Posterior vena cava (tissue), 2 donors: ENCODE data around the gene CACNA2D1. TPM values are rescaled to one million over a fixed set of nuclear protein-coding genes. Genes with fewer than 3 reads are reported as not detected.

Source experiments
- DNase-seq: peaks from one replicate; pipeline ENCODE4 v3.0.0-alpha.2; 2020; ENCODE audit warnings: low spot score
- intact Hi-C, 2 donors: fragments of 100-400 bp; cut with DNase I; formaldehyde crosslinking; loops; one replicate each; pipeline versions ENCODE4 v1.14.1 to v1.14.2; 2022 to 2023
- total RNA-seq, 2 donors: library from RNA; stranded (reverse); fragmentation: NEBNext Ultra II Directional; extraction: Animal tissue kit (Norgen Biotek cat#: 25700); gene quantifications; one replicate each; pipeline ENCODE4 v1.2.1, GENCODE V29; 2021
- donor health status: DM: yes; HTN: yes; CAD: no.
- donor health status: DM: yes; HTN: yes; CAD: no.

CACNA2D1 gene
- total RNA-seq, 2 donors from 2014 or later: 34.3 to 39.1 TPM

DNA sequence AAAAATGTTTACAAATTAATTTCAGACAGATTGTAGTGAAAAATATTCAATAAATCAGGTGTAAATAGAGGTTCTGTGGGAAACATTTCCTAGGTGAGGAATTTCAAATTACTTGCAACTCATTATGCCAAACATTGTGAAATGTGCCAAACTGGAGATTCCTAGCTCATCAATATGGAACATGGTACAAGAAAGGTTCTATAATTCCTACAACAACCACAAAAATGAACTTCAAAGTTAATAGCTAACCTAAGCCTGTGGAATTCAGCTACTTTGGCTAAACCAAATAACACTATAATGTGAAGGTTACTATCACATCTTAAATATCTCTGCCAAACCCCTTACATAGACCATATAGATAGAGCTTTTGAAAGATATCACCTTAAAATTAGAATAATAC is 450.4 kb downstream of the CACNA2D1 start:
- intact Hi-C loops: no loop called here
- no peak for DNase-seq

DNA sequence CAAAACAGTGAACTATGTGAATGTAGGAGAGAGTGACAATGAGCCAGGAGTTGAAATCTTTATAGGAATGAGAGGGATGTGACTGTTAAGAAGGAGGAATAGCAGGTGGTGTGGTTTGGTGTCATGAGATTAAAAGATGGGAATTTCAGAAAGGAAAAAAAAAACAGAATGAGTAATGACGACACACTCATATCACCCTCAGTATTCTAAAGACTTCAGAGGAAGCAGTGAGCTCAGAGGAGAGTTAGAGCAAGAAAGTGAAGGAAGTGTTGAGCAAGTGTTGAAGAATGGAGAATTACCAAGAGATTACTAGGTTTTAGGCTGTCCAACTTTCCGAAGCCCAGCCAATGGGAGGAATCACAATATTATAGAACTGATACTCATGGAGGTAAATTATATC is 453.2 kb downstream of the CACNA2D1 start:
- no peak for DNase-seq
- intact Hi-C loops: no loop called here

DNA sequence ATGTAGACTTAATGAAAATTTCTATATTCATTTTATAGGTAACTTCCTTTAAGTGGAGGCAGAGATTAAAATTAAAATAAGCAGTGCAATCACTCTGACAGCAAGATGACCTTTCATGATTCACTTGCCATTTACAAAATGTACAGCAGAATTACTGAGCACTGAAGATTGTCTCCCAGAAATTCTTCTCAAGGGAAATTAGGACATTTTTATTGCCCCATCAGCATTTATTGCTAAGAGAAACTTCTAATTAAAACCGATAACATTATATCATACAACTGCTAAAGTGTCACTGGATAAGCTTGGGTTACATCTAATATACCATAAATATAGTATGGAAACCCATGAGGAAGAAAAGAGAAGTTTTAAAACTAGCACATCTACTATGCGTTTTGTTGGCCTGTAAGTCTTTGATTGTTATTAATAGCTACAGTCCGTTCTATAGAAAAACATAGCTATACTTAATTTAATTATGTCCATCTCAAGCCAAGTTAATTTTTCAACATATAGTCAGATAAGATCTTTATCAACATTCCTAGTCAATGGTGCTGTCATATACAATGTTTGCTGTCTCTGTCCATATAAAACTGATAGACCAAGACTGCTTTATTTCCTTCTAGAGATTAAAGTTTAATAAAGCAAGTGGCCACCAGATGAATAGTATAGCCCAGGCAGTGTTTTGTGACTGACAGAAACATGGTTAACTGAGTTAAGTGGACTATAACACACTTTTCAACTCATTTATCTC is 456.7 kb downstream of the CACNA2D1 start:
- no peak for DNase-seq
- intact Hi-C loops: no loop called here

DNA sequence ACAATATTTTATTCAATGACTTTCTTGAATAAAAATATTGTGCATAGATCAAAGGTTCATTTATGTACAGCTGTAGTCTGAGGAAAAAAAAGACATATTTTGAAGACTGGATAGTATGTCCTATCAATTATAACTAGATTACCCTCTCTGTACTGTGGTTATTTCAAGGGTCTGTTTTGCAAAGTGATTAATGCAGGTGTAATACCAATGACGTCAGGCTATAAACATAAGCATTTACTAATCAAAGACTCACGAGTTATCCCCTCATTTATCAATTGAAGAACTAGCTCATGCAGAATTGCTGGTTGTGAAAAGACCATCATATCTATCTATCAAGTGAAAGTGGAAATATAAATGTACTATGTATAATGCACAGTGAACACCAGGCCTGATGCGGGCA is 460.2 kb downstream of the CACNA2D1 start:
- intact Hi-C loops: no loop called here
- DNase-seq: no peak

DNA sequence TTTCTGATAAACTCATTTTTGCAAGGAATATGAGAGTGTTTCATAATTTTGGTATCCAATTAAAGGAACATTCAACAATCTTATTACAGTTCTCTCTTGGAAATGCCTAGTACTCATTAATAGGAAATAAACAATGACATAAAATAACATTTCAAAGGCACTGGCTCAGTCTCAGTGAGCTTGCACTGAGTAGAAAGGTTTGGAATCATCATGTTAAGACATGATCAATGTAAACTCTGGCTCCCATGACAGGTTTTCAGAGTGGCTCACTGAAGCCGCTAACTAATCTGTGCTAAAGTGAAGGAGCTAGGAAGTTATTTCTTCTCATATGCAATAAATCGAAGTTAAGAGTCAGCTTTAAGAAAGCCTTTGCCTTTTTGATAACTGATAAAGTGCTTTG is 470.5 kb downstream of the CACNA2D1 start:
- DNase-seq: no peak
- intact Hi-C loops: no loop called here

DNA sequence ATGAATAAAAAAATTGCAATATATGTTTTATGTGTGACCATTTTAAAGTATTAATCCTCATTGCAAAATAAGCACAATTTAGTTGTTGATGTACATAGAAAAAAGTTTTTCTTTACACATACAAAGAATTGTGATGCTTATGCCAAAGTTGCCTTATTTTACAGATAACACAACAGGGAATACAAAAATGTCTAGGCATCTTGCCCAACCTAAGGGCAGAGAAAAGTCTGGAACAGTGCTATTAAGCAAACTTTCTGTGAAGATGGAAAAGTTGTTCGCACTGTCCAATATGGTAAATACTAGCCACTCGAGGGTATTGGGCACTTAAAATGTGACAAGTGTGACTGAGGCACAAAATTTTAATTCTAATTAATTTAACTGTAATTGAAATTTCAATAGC is 483.6 kb downstream of the CACNA2D1 start:
- intact Hi-C loops: no loop called here
- DNase-seq: no peak

GRCh38 chr7:81957517-81957916 is 486.1 kb downstream of the CACNA2D1 start:
- no peak for DNase-seq
- intact Hi-C loops: loop anchor here in 1 of 2 donors (1.0 kb wide), 1 partner anchor 14 kb away; no protein-coding TSS in a partner anchor

- intact Hi-C loops: no loop called here
- no peak for DNase-seq
Measured at GRCh38 chr7:81956520-81956919, 487.1 kb downstream of the CACNA2D1 start.

GRCh38 chr7:81949306-81949705 is 494.3 kb downstream of the CACNA2D1 start:
- intact Hi-C loops: no loop called here
- DNase-seq: no peak

DNA sequence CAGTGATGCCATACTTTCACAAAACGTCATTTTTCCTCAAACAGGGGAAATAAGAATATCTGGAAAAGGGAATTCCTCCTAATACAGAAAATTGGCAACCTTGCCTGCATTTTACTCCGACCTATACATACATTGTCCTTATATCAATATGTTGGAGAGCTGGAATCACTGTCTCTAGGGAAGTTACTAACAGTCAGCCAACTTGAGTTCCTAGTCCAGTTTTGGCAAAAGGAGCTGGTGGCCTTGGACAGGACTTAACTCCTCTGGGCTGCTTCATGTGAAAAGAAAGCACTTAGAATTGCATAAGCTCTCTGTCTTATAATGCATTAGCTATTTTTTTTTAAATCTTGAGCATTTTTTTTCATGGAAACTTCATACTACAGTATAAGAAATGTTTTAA is 499.5 kb downstream of the CACNA2D1 start:
- intact Hi-C loops: no loop called here
- DNase-seq: no peak

DNA sequence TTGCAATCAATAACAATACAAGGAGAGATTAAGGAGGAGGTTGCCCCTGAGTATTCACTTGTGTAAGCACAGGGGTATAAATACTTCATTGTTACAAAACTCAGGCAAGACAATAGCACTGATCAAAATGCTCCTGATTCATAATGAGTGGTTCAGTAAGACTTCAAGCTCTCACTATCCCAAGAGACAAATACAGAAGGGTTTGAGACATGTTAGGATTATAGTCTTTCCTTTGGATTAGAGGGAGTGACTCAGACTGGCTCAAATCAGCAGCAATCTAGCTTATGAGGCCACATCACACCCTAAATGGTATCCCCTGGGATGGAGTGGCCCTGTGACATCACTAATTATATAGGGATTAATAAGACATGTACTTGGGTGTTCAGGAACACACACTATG is 506.5 kb downstream of the CACNA2D1 start:
- intact Hi-C loops: no loop called here
- no peak for DNase-seq

DNA sequence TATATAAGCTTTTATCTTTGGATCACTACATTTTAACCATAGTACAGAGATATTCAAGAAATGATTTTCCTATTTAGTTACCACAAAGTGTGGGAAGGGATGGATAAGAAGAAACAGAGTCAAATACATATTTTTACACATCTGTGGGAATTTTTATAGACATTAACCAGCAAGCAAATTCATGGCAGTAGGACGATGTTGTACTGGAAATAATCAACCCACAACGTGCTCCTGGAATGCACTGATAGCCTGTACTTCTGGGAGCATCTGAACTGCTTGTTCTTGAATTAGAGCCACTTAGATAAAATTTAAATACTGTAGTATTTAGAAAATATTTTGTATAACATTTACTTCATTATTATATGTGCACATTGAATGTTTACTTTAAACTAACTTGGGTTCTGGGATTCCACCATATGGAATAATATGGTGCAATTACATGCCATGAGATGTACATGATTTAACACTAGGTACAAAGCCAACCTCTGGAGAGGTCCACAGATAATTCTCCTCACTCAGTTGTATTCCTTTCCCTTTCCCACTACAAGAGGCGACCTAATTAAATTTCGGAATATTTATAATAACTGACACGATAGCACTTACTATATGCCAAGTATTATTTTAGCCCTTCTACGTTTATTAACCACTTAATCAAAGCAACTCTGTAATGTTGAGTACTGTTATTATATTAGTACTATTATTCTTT is 508.8 kb downstream of the CACNA2D1 start:
- intact Hi-C loops: no loop called here
- no peak for DNase-seq

DNA sequence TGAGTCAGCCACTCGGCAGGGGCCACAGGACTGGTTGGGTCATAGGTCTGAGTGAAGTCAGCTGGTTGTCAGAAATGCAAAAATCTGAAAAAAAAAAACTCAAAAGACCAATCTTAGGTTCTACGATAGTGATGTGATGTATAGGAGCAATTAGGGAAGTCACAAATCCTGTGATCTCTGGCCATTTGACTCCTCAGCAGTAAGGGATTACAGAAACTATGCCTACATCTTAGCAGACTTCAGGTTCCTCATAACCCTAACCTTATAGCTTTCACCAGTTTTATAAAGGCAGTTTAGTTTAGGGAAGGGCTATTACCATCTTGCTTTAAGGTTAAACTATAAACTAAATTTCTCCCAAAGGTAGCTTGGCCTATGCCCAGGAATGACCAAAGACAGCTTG is 510.6 kb downstream of the CACNA2D1 start:
- intact Hi-C loops: no loop called here
- DNase-seq: no peak

DNA sequence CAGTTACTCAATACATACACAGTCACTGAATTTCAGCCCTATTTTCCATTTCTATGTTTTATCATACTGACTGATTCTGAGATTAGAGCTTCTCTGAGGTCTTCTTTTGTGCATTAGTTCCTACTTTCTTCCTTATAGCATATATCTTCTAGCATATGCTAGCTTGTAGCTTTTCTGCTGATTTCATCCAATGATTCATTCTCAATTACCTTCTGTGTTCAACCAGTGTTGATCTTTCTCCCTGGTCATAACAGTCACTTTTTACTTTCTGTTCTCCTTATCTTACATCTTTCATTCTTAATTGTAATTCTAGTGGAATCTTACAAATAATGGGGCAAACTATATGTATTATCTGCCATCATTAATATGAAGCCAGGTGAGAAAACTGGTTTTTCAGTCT is 514.2 kb downstream of the CACNA2D1 start:
- DNase-seq: no peak
- intact Hi-C loops: no loop called here

DNA sequence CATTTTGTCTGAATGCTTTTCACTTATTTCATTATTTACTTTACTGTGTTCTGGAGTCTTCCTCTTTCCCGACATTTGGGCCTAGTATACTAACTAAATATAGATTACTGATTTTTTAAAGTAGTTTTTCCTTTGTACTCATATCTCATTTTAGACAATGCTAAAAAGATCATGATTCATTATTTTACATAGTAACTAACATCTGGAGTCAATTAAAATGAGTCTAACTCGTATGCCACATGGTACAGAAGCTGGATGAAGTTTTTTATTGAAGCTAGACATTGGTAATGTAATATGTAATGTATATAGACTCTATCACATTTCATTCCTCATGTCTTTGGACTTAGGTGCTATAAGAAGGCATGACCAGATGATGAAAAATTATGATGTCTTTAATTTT is 517.4 kb downstream of the CACNA2D1 start:
- no peak for DNase-seq
- intact Hi-C loops: no loop called here

DNA sequence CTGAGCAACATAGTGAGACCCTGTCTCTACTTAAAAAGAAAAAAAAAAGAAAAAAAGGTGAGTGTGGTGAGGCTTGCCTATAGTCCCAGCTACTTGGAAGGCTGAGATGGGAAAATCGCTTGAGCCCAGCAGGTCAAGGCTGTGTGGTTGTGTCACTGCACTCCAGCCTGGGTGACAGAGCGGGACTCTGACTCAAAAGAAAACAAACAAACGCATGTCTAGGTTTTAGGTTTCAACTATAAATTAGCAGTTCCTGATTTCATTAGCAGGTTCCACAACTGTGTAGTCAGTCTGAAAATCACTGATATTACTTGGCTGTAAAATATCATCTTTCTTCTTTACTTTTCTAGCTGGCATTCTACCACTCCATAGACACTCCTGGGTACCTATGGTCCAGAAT is 518.0 kb downstream of the CACNA2D1 start:
- DNase-seq: no peak
- intact Hi-C loops: no loop called here

- DNase-seq: no peak
- intact Hi-C loops: no loop called here
Measured at GRCh38 chr7:81924494-81924893, 519.1 kb downstream of the CACNA2D1 start.

DNA sequence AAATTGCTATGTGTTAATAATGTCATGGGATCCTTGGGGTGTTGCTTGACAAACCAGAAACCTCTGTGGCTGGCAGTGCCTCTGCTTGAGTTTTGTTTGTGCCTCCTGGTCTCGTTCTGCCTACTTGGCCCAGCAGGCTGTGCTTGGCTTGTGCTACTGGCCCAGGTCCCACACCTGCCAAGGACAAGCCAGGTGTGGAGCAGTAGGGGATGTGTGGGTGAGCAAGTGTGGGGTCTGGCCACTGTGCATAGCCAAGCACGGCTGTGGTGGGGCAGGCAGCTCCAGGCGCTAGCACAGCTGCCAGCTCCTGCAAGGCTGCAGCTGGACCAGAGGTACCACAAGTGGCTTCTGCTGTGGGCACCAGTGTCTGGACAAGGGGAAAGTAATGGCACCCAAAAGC is 524.1 kb downstream of the CACNA2D1 start:
- intact Hi-C loops: no loop called here
- no peak for DNase-seq

GRCh38 chr7:81908220-81908619 is 535.4 kb downstream of the CACNA2D1 start:
- intact Hi-C loops: no loop called here
- DNase-seq: no peak

DNA sequence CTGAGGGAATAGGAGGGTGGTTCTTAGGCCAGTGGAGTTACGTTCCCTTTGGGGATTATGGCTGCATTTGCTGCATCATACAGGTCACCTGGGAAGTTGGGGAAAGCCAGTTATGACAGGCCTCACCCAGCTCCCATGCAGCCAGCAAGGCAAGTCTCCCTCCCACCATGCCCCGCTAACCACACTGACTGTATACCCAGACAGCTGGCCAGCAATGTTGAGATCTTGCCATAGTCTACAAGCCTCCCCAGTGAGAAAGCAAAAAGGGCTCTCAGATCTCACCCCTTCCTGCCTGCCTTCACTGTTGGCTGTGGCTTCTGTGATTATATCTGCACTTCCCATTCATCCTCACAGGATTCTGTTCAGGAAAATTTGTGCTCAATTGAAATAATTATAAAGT is 540.5 kb downstream of the CACNA2D1 start:
- intact Hi-C loops: no loop called here
- no peak for DNase-seq

GRCh38 chr7:81902536-81902935 is 541.0 kb downstream of the CACNA2D1 start:
- DNase-seq: no peak
- intact Hi-C loops: no loop called here
